H1 (cell line): ENCODE measurements around the gene PPM1L. TPM values are rescaled to one million over a fixed set of nuclear protein-coding genes. Genes with fewer than 3 reads are reported as not detected.

Experiments used
- CTCF ChIA-PET: fragments of 300-600 bp; sonication (Branson Sonifier 250); formaldehyde crosslinking; loops from one replicate; lab custom pipeline; 2021; ENCODE audit not compliant: partially characterized antibody; lab: Charles Lee
- POLR2A ChIA-PET: fragments of 300-600 bp; sonication (Branson Sonifier 250); formaldehyde crosslinking; loops from one replicate; lab custom pipeline; 2021; ENCODE audit warnings: inconsistent platforms; ENCODE audit not compliant: partially characterized antibody; lab: Charles Lee
- DNase-seq, 2 experiments: peaks; one replicate each; pipeline versions ENCODE4 v3.0.0 to v3.0.0-alpha.2; 2010 to 2022; ENCODE audit warnings: low spot score in 2 of 2, low read depth in 1 of 2, mixed read lengths in 1 of 2
- FAIRE-seq: peaks from 2 replicates; lab custom pipeline; 2011; peaks lifted over from hg19 to GRCh38; lab: Jason Lieb, UNC
- H2AFZ ChIP-seq: 2 replicates; pipeline ENCODE4 v1.8.1; 2012; ENCODE audit warnings: low read length, inconsistent platforms
- H2AK5ac ChIP-seq: 2 replicates; pipeline ENCODE4 v1.6.1; 2013; ENCODE audit warnings: low read depth, low read length
- H2BK120ac ChIP-seq: replicated peaks from 2 replicates; pipeline ENCODE3; 2013; ENCODE audit warnings: low read depth, low read length, inconsistent platforms
- H2BK12ac ChIP-seq: 2 replicates; pipeline ENCODE4 v1.6.1; 2013; ENCODE audit warnings: low read depth, low read length
- H2BK15ac ChIP-seq: 2 replicates; pipeline ENCODE4 v1.6.1; 2013; ENCODE audit warnings: low read length
- H2BK20ac ChIP-seq: 2 replicates; pipeline ENCODE4 v1.6.1; 2013; ENCODE audit warnings: low read length
- H2BK5ac ChIP-seq: 2 replicates; pipeline ENCODE4 v1.6.1; 2013; ENCODE audit warnings: low read depth, low read length
- H3K14ac ChIP-seq: 2 replicates; pipeline ENCODE4 v1.6.1; 2013; ENCODE audit warnings: inconsistent platforms; ENCODE audit not compliant: insufficient read length
- H3K18ac ChIP-seq: 2 replicates; pipeline ENCODE4 v1.6.1; 2013; ENCODE audit warnings: low read length; ENCODE audit errors: extremely low read depth
- H3K23ac ChIP-seq: 2 replicates; pipeline ENCODE4 v1.6.1; 2013; ENCODE audit warnings: inconsistent platforms; ENCODE audit not compliant: insufficient read length
- H3K23me2 ChIP-seq: 2 replicates; pipeline ENCODE4 v1.6.1; 2013; ENCODE audit warnings: low read depth, low read length
- H3K27ac ChIP-seq: 2 replicates; pipeline ENCODE4 v1.6.1; 2011; ENCODE audit warnings: low read depth, low read length, inconsistent platforms
- H3K27me3 ChIP-seq, 4 experiments: replicated peaks in 1 of 4; 1 replicate in 1 of 4; 2 replicates in 3 of 4; pipeline versions ENCODE4 v1.6.1 to v1.8.1; 2011 to 2013; ENCODE audit warnings: low read length in 3 of 4, mild to moderate bottlenecking in 3 of 4, inconsistent platforms in 2 of 4, mixed read lengths in 2 of 4, moderate library complexity in 1 of 4; ENCODE audit not compliant: control insufficient read depth in 3 of 4, insufficient read depth in 3 of 4; ENCODE audit errors: extremely low read depth in 1 of 4
- H3K36me3 ChIP-seq, 4 experiments: 2 replicates each; pipeline versions ENCODE4 v1.6.1 to v1.8.1; 2011 to 2013; ENCODE audit warnings: mild to moderate bottlenecking in 4 of 4, low read length in 3 of 4, moderate library complexity in 2 of 4, control low read depth in 1 of 4, inconsistent platforms in 1 of 4; ENCODE audit not compliant: insufficient read depth in 4 of 4, control insufficient read depth in 2 of 4
- H3K4ac ChIP-seq: replicated peaks from 2 replicates; pipeline ENCODE3; 2013; ENCODE audit warnings: low read length, low read depth, mixed read lengths, inconsistent platforms; ENCODE audit not compliant: insufficient read length
- H3K4me1 ChIP-seq, 4 experiments: replicated peaks in 1 of 4; 1 replicate in 1 of 4; 2 replicates in 3 of 4; pipeline versions ENCODE4 v1.6.1 to v1.8.1; 2011 to 2013; ENCODE audit warnings: low read length in 3 of 4, inconsistent platforms in 2 of 4, mixed read lengths in 1 of 4; ENCODE audit not compliant: insufficient read depth in 4 of 4, control insufficient read depth in 3 of 4
- H3K4me2 ChIP-seq, 2 experiments: 2 replicates each; pipeline versions ENCODE4 v1.6.1 to v1.8.1; 2011 to 2013; ENCODE audit warnings: low read depth in 2 of 2, low read length in 2 of 2, control low read depth in 1 of 2, inconsistent platforms in 1 of 2, mild to moderate bottlenecking in 1 of 2; ENCODE audit not compliant: insufficient read depth in 1 of 2
- H3K4me3 ChIP-seq, 4 experiments: fragments of 200-600, 300-600 bp in 1 of 4; sonication (generic), shearing (Covaris generic), sonication (Bioruptor Twin) in 1 of 4; 2 replicates each; pipeline versions ENCODE4 v1.5.1 to v1.8.1; 2011 to 2016; ENCODE audit warnings: low read length in 4 of 4, low read depth in 3 of 4, control low read depth in 2 of 4, inconsistent platforms in 2 of 4, mild to moderate bottlenecking in 2 of 4, mixed read lengths in 1 of 4, moderate library complexity in 1 of 4; ENCODE audit not compliant: insufficient read depth in 2 of 4; ENCODE audit errors: extremely low read depth in 1 of 4
- H3K56ac ChIP-seq: replicated peaks from 2 replicates; pipeline ENCODE3; 2013; ENCODE audit warnings: low read depth, mild to moderate bottlenecking, mixed read lengths, low read length, inconsistent platforms; ENCODE audit not compliant: insufficient read length
- H3K79me1 ChIP-seq: 2 replicates; pipeline ENCODE4 v1.6.1; 2013; ENCODE audit warnings: low read depth, low read length, control low read depth
- H3K79me2 ChIP-seq, 2 experiments: 2 replicates each; pipeline versions ENCODE4 v1.6.1 to v1.8.1; 2012 to 2013; ENCODE audit warnings: low read length in 2 of 2, mild to moderate bottlenecking in 2 of 2, inconsistent platforms in 1 of 2; ENCODE audit not compliant: insufficient read depth in 2 of 2, control insufficient read depth in 1 of 2
- H3K9ac ChIP-seq, 4 experiments: replicated peaks in 1 of 4; 1 replicate in 1 of 4; 2 replicates in 3 of 4; pipeline versions ENCODE4 v1.6.1 to v1.8.1; 2011 to 2013; ENCODE audit warnings: low read depth in 3 of 4, low read length in 3 of 4, control low read depth in 2 of 4, mild to moderate bottlenecking in 2 of 4, moderate library complexity in 2 of 4, inconsistent platforms in 1 of 4; ENCODE audit errors: extremely low read depth in 1 of 4
- H3K9me3 ChIP-seq, 2 experiments: 2 replicates each; pipeline versions ENCODE4 v1.6.1 to v1.8.1; 2012 to 2013; ENCODE audit warnings: mild to moderate bottlenecking in 2 of 2, moderate library complexity in 2 of 2, control low read depth in 1 of 2, inconsistent platforms in 1 of 2, low read depth in 1 of 2, low read length in 1 of 2, mixed read lengths in 1 of 2; ENCODE audit not compliant: insufficient read depth in 2 of 2
- H4K20me1 ChIP-seq, 2 experiments: replicated peaks in 1 of 2; 2 replicates each; pipeline versions ENCODE3 to v1.8.1; 2011 to 2013; ENCODE audit warnings: inconsistent platforms in 2 of 2, low read length in 2 of 2, mild to moderate bottlenecking in 1 of 2; ENCODE audit not compliant: insufficient read depth in 2 of 2, control insufficient read depth in 1 of 2
- H4K5ac ChIP-seq: 2 replicates; pipeline ENCODE4 v1.6.1; 2013; ENCODE audit warnings: low read length, low read depth, mixed read lengths, inconsistent platforms; ENCODE audit not compliant: insufficient read length
- H4K8ac ChIP-seq: 2 replicates; pipeline ENCODE4 v1.8.0; 2013; ENCODE audit warnings: mild to moderate bottlenecking, moderate library complexity, low read length, inconsistent platforms; ENCODE audit not compliant: insufficient read depth; ENCODE audit errors: extremely low read depth
- H4K91ac ChIP-seq: replicated peaks from 2 replicates; pipeline ENCODE3; 2013; ENCODE audit warnings: low read length, mixed read lengths, inconsistent platforms; ENCODE audit not compliant: insufficient read length
- CBX8 ChIP-seq: fragments of 300-800, 300-1000 bp; sonication (generic); IDR thresholded peaks from 2 replicates; pipeline ENCODE4 v1.7.1; 2016; ENCODE audit warnings: low read depth, low read length, borderline replicate concordance
- CEBPB ChIP-seq: IDR thresholded peaks from 2 replicates; pipeline ENCODE4 v1.6.1; 2012; ENCODE audit warnings: low read depth, low read length
- EP300 ChIP-seq, 2 experiments: IDR thresholded peaks; 1 replicate in 1 of 2; 2 replicates in 1 of 2; pipeline ENCODE4 v1.6.1; 2011 to 2012; ENCODE audit warnings: low read depth in 2 of 2, low read length in 2 of 2, mild to moderate bottlenecking in 2 of 2, borderline replicate concordance in 1 of 2, inconsistent platforms in 1 of 2, moderate library complexity in 1 of 2
- FOSL1 ChIP-seq: IDR thresholded peaks from 2 replicates; pipeline ENCODE4 v1.6.1; 2011; ENCODE audit warnings: mild to moderate bottlenecking, low read depth, low read length, moderate library complexity; ENCODE audit not compliant: insufficient read depth
- HDAC2 ChIP-seq, 2 experiments: fragments of 300-600 bp in 1 of 2; sonication (generic) in 1 of 2; IDR thresholded peaks; 2 replicates each; pipeline ENCODE4 v1.6.1; 2011 to 2012; ENCODE audit warnings: low read depth in 2 of 2, low read length in 2 of 2, mild to moderate bottlenecking in 2 of 2, moderate library complexity in 2 of 2, borderline replicate concordance in 1 of 2, inconsistent platforms in 1 of 2
- HDAC6 ChIP-seq: IDR thresholded peaks from one replicate; pipeline ENCODE4 v1.7.1; 2012; ENCODE audit warnings: low read depth, mild to moderate bottlenecking, inconsistent platforms, low read length, moderate library complexity
- KDM5A ChIP-seq: fragments of 200-600 bp; IDR thresholded peaks from 2 replicates; pipeline ENCODE4 v1.7.1; 2012; ENCODE audit warnings: mild to moderate bottlenecking, low read length, inconsistent platforms, mixed read lengths
- NRF1 ChIP-seq: IDR thresholded peaks from 2 replicates; pipeline ENCODE4 v1.6.1; 2011; ENCODE audit warnings: mild to moderate bottlenecking, low read depth, low read length, improper control_type of control experiment
- RXRA ChIP-seq: IDR thresholded peaks from 2 replicates; pipeline ENCODE4 v1.6.1; 2011; ENCODE audit warnings: low read depth, mild to moderate bottlenecking, low read length, moderate library complexity; ENCODE audit not compliant: insufficient read depth
- SP4 ChIP-seq: IDR thresholded peaks from 2 replicates; pipeline ENCODE4 v1.6.1; 2012; ENCODE audit warnings: low read length, inconsistent platforms
- SRF ChIP-seq: IDR thresholded peaks from 2 replicates; pipeline ENCODE4 v1.6.1; 2011; ENCODE audit warnings: mild to moderate bottlenecking, low read depth, low read length, moderate library complexity
- TEAD4 ChIP-seq: IDR thresholded peaks from 2 replicates; pipeline ENCODE4 v1.6.1; 2012; ENCODE audit warnings: low read depth, low read length, inconsistent platforms, mixed read lengths
- USF2 ChIP-seq: IDR thresholded peaks from 2 replicates; pipeline ENCODE4 v1.6.1; 2011; ENCODE audit warnings: low read length, improper control_type of control experiment
- YY1 ChIP-seq: IDR thresholded peaks from 2 replicates; pipeline ENCODE4 v1.6.1; 2011; ENCODE audit warnings: low read depth, mild to moderate bottlenecking, low read length
- WGBS, 2 experiments: shearing (Covaris generic) in 1 of 2; methylation state at CpG; one replicate each; pipeline versions ENCODE4 v1.1.6 to v1.1.7; 2013 to 2015; ENCODE audit warnings: low lambda C conversion rate in 2 of 2, mixed read lengths in 2 of 2, inconsistent platforms in 1 of 2, low coverage in 1 of 2, missing lambda C conversion rate in 1 of 2; ENCODE audit not compliant: insufficient replicate concordance in 2 of 2, insufficient coverage in 1 of 2, insufficient read length in 1 of 2; ENCODE audit errors: extremely low coverage in 1 of 2, missing lambda C conversion rate in 1 of 2; 5-methylcytosine and 5-hydroxymethylcytosine counted together
- polyA plus RNA-seq, 7 experiments: library from polyadenylated mRNA; depleted of rRNA in 3 of 7; stranded (reverse) in 5 of 7; unstranded in 2 of 7; fragments of >200 nt in 5 of 7; fragments of 200-250 nt in 2 of 7; gene quantifications; 1 replicate in 5 of 7; 2 replicates in 1 of 7; 4 replicates in 1 of 7; pipeline versions ENCODE4 v1.2.1 to v1.2.3, GENCODE V29; 2011 to 2013; ENCODE audit warnings: missing spikeins in 2 of 7, mixed read lengths in 2 of 7
- total RNA-seq: library from RNA; stranded (reverse); fragmentation: NEBNext Ultra II Directional; extraction: Animal tissue kit (Norgen Biotek cat#: 25700); gene quantifications from 2 replicates; pipeline ENCODE4 v1.2.1, GENCODE V29; 2021

PPM1L gene
- total and polyA plus RNA-seq, 2 of the 8 experiments (the other 6 are each of a cell fraction or from before 2014, with no cell fraction given) = 2.8 to 18.1 TPM

DNA sequence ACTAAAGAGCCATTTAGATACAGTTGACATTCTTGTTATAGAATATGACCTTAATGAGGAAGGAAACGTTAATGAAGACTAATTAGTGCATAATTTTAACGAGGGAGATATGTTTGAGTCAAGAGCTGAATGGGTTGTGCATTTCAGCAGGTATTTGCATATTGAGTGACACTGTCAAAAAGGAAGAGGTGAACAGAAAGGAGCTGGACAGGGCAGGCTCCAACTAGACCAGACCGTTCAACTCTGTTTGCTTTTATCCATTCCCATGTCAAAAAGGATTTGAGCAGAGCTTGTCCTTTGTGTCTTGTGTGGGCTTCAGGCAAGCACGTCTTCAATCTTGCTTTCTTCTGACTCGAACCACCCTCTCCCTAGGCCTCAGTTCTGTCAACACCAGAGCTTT, 308.4 kb downstream of the PPM1L start:
- Histone ChIP-seq H3K4me3 (no peak overlapping the region), H2BK15ac (no peak overlapping the region), H4K5ac (no peak overlapping the region), H3K4me1 (no peaks in the 10 kb centered on the region), H3K27me3 (no peaks in the 10 kb centered on the region), H3K9ac (no peak overlapping the region), H3K4me2 (no peak overlapping the region), H3K79me2 (no peaks in the 10 kb centered on the region), H3K79me1 (no peaks in the 10 kb centered on the region), H3K36me3 (no peaks in the 10 kb centered on the region; a peak in 1 of 8 replicates), H3K23me2 (no peaks in the 10 kb centered on the region), H4K20me1 (no peaks in the 10 kb centered on the region), H3K18ac (no peak overlapping the region), H3K56ac (no peak overlapping the region), H3K14ac (no peak overlapping the region), H3K27ac (no peak overlapping the region), H4K91ac (no peak overlapping the region), H2BK120ac (no peak overlapping the region), H2AK5ac (no peak overlapping the region), H2BK5ac (no peak overlapping the region), H3K9me3 (no peaks in the 10 kb centered on the region), H2AFZ (no peak overlapping the region), H2BK20ac (no peak overlapping the region), H2BK12ac (no peak overlapping the region), H4K8ac (no peak overlapping the region), H3K4ac (no peak overlapping the region), H3K23ac (no peak overlapping the region)
- ChIA-PET CTCF (interaction anchor here (0.7 to 0.8 kb wide), 2 partner anchors 34 to 136 kb away, joined by 3 to 4 read pairs; no protein-coding TSS in a partner anchor), POLR2A (no interaction called here)
- WGBS, 2 experiments = 87 to 100% methylated on average over 1 to 5 of the region's 5 CpGs
- DNase-seq (no peak), FAIRE-seq (no peak)
- TF ChIP-seq HDAC6 (no peak), USF2 (no peak), FOSL1 (no peak), YY1 (no peak), KDM5A (no peak), HDAC2 (IDR thresholded peaks at IDR 0.05; ENCODE audit: borderline replicate concordance in 1 of 2, low read depth in 2 of 2, low read length in 2 of 2) (no peak), SP4 (no peak), NRF1 (no peak), EP300 (IDR thresholded peaks at IDR 0.05; ENCODE audit: borderline replicate concordance in 1 of 2, low read depth in 2 of 2, low read length in 2 of 2) (no peak), CEBPB (no peak), CBX8 (no peak), TEAD4 (no peak), SRF (no peak), RXRA (no peak)
